NCI-H526 treated with DMSO at 0.1 percent for 48 hours (cell line): ENCODE results near the gene PTX4.
"Not testable (repeated sequence)": the region's sequence is repeated elsewhere in the genome, so short reads cannot be mapped to it uniquely, and the experiment has no call there.

Source experiments
- DNase-seq: peaks from one replicate; lab custom pipeline; 2025; lab: John Stamatoyannopoulos, UW

Gene PTX4

GRCh38 chr16:1443403-1443973 lies 45.3 kb downstream of the PTX4 start:
- no peak for DNase-seq

- DNase-seq: no peak
Observed at GRCh38 chr16:1442697-1443096, 46.0 kb downstream of the PTX4 start.

GRCh38 chr16:1441391-1441829 lies 47.3 kb downstream of the PTX4 start:
- DNase-seq: no peak

- DNase-seq: not testable (repeated sequence)
Observed at GRCh38 chr16:1439699-1440074, 49.1 kb downstream of the PTX4 start.

- no peak for DNase-seq
Observed at GRCh38 chr16:1439058-1439698, 49.6 kb downstream of the PTX4 start.

- no peak for DNase-seq
Observed at GRCh38 chr16:1438229-1439057, 50.3 kb downstream of the PTX4 start.

- no peak for DNase-seq
Observed at GRCh38 chr16:1437606-1438005, 51.1 kb downstream of the PTX4 start.

- DNase-seq: no peak
Observed at GRCh38 chr16:1436731-1437355, 51.9 kb downstream of the PTX4 start.

GRCh38 chr16:1435921-1436697 lies 52.6 kb downstream of the PTX4 start:
- DNase-seq: no peak
